GM12878 (cell line): ENCODE results near the gene KIF25.

Source experiments
- CTCF ChIP-seq, 3 experiments: IDR thresholded peaks in 2 of 3; conservative IDR thresholded peaks in 1 of 3; 2 replicates each; pipeline ENCODE4 v1.5.1; 2011; ENCODE audit warnings: low read depth in 3 of 3, low read length in 3 of 3, mild to moderate bottlenecking in 3 of 3, control low read depth in 2 of 3, moderate library complexity in 2 of 3, inconsistent platforms in 1 of 3, mixed read lengths in 1 of 3; ENCODE audit not compliant: control insufficient read depth in 2 of 3, insufficient read depth in 1 of 3; ENCODE audit errors: extremely low read depth in 1 of 3
- SIX5 ChIP-seq: IDR thresholded peaks from 2 replicates; pipeline ENCODE4 v1.6.1; 2011; ENCODE audit warnings: mild to moderate bottlenecking, low read depth, low read length, moderate library complexity; ENCODE audit not compliant: severe bottlenecking
- SUZ12 ChIP-seq: fragments of 200-600 bp; sonication (generic); IDR thresholded peaks from one replicate; pipeline ENCODE4 v1.6.1; 2018; ENCODE audit warnings: antibody characterized with exemption, mild to moderate bottlenecking; ENCODE audit not compliant: unreplicated experiment

DNA sequence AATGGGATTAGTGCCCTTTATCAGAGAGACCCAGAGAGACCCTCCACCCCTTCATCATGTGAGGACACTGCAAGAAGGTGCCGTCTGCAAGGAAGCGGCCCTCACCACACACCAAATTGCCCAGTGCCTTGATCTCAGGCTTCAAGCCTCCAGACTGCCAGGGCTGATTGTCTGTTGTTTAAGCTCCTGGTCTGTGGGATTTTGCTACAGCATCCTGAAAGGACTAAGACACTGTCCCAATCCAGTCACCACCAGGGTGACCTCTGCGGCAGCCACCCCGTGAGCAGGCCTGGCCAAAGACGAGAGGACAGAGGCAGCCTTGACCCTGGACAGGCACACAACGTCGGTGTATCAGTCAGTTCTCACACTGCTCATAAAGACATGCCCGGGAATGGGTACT lies 95.1 kb downstream of the KIF25 start:
- no peak for TF ChIP-seq SUZ12
- TF ChIP-seq CTCF (IDR thresholded peaks at IDR 0.05 in 2 of 3, conservative IDR thresholded peaks at IDR 0.05 in 1 of 3; ENCODE audit: control insufficient read depth in 2 of 3, extremely low read depth in 1 of 3, insufficient read depth in 1 of 3, low read depth in 3 of 3, low read length in 3 of 3) = no peak
- no peak for TF ChIP-seq SIX5
